Stomach (tissue), 4 donors: ENCODE results near the gene EMX1.

ENCODE experiments used
- CTCF ChIP-seq, 7 experiments: fragments of 450-650 bp in 4 of 7; fragments of 200-600 bp in 3 of 7; sonication (generic) in 3 of 7; IDR thresholded peaks; one replicate each; pipeline ENCODE4 v1.5.1; 2016 to 2019; ENCODE audit warnings: antibody characterized with exemption in 7 of 7, control low read depth in 2 of 7, mild to moderate bottlenecking in 1 of 7
- EP300 ChIP-seq: sonication (generic); formaldehyde crosslinking; IDR thresholded peaks from one replicate; pipeline ENCODE4 v1.6.1; 2017; ENCODE audit warnings: antibody characterized with exemption
- POLR2A ChIP-seq, 4 donors: fragments of 450-650 bp; IDR thresholded peaks; one replicate each; pipeline ENCODE4 v1.6.1; 2016; ENCODE audit warnings: antibody characterized with exemption in 4 of 4, control low read depth in 2 of 4, mild to moderate bottlenecking in 1 of 4, moderate library complexity in 1 of 4

GRCh38 chr2:72980535-72981217 is 63.4 kb downstream of the EMX1 start:
- TF ChIP-seq CTCF (IDR thresholded peaks at IDR 0.05) (no peak), POLR2A (IDR thresholded peaks at IDR 0.05) (no peak), EP300 (no peak)
